ENCODE measurements around the gene IP6K3.

The IP6K3 gene

GRCh38 chr6:33761581-33761921 lies 14.8 kb upstream of the IP6K3 start:
- no peak overlapping the region for H3K4me3 ChIP-seq (ENCODE audit: control insufficient read depth, low read depth, low read length)
- no peak for DNase-seq (ENCODE audit: low read depth)
- TF ChIP-seq CTCF (IDR thresholded peaks at IDR 0.05; ENCODE audit: control insufficient read depth, insufficient read depth, low read depth, low read length, missing control alignments), result no peak

GRCh38 chr6:33759887-33760629 lies 13.4 kb upstream of the IP6K3 start:
- no peak overlapping the region for H3K4me3 ChIP-seq (ENCODE audit: control insufficient read depth, low read depth, low read length)
- no peak for TF ChIP-seq CTCF (IDR thresholded peaks at IDR 0.05; ENCODE audit: control insufficient read depth, insufficient read depth, low read depth, low read length, missing control alignments)
- DNase-seq (ENCODE audit: low read depth), result no peak

GRCh38 chr6:33758815-33759216 lies 12.1 kb upstream of the IP6K3 start:
- H3K4me3 ChIP-seq (ENCODE audit: control insufficient read depth, low read depth, low read length), result no peak overlapping the region
- TF ChIP-seq CTCF (IDR thresholded peaks at IDR 0.05; ENCODE audit: control insufficient read depth, insufficient read depth, low read depth, low read length, missing control alignments), result no peak
- DNase-seq (ENCODE audit: low read depth), result no peak

GRCh38 chr6:33757906-33758305 lies 11.2 kb upstream of the IP6K3 start:
- no peak overlapping the region for H3K4me3 ChIP-seq (ENCODE audit: control insufficient read depth, low read depth, low read length)
- no peak for DNase-seq (ENCODE audit: low read depth)
- TF ChIP-seq CTCF (IDR thresholded peaks at IDR 0.05; ENCODE audit: control insufficient read depth, insufficient read depth, low read depth, low read length, missing control alignments), result no peak

- DNase-seq (ENCODE audit: low read depth), result no peak
- no peak overlapping the region for H3K4me3 ChIP-seq (ENCODE audit: control insufficient read depth, low read depth, low read length)
- TF ChIP-seq CTCF (IDR thresholded peaks at IDR 0.05; ENCODE audit: control insufficient read depth, insufficient read depth, low read depth, low read length, missing control alignments), result no peak
These were observed 10.4 kb upstream of the IP6K3 start for GRCh38 chr6:33757113-33757512.

GRCh38 chr6:33756211-33756954 lies 9.7 kb upstream of the IP6K3 start:
- DNase-seq (ENCODE audit: low read depth), result no peak
- no peak for TF ChIP-seq CTCF (IDR thresholded peaks at IDR 0.05; ENCODE audit: control insufficient read depth, insufficient read depth, low read depth, low read length, missing control alignments)
- no peak overlapping the region for H3K4me3 ChIP-seq (ENCODE audit: control insufficient read depth, low read depth, low read length)
